Endothelial cell of umbilical vein (primary cell): ENCODE measurements around the gene TYRP1. TPM values are rescaled to one million over a fixed set of nuclear protein-coding genes. Genes with fewer than 3 reads are reported as not detected.

Source experiments
- BruUV-seq: library from RNA; stranded (reverse); fragments of 400-500 nt; replicated peaks from 2 replicates; lab custom pipeline; 2021; lab: Mats Ljungman, UMichigan
- CTCF ChIA-PET: fragments of 300-600, 350-600 bp; sonication (Branson Sonifier 250); formaldehyde crosslinking; loops from one replicate; lab custom pipeline; 2021; ENCODE audit warnings: antibody characterized with exemption, inconsistent platforms; lab: Charles Lee
- POLR2A ChIA-PET: fragments of 300-600, 350-600 bp; sonication (Branson Sonifier 250); formaldehyde crosslinking; loops from one replicate; lab custom pipeline; 2021; ENCODE audit warnings: antibody characterized with exemption, inconsistent platforms; lab: Charles Lee
- DNase-seq: peaks from one replicate; pipeline ENCODE4 v3.0.0-alpha.2; 2011; ENCODE audit warnings: low read depth, low spot score
- FAIRE-seq: peaks from 2 replicates; lab custom pipeline; 2011; peaks lifted over from hg19 to GRCh38; lab: Jason Lieb, UNC
- H2AFZ ChIP-seq: 2 replicates; pipeline ENCODE4 v1.6.0; 2012; ENCODE audit warnings: low read depth, low read length, control low read depth, inconsistent platforms
- H3K27ac ChIP-seq: 2 replicates; pipeline ENCODE4 v1.5.1; 2011; ENCODE audit warnings: low read depth, mild to moderate bottlenecking, control low read depth, low read length, moderate library complexity; ENCODE audit not compliant: insufficient read depth
- H3K27me3 ChIP-seq, 2 experiments: 2 replicates each; pipeline versions ENCODE4 v1.6.0 to v1.6.1; 2011; ENCODE audit warnings: low read length in 2 of 2, mixed read lengths in 1 of 2; ENCODE audit not compliant: control insufficient read depth in 2 of 2, insufficient read depth in 2 of 2
- H3K36me3 ChIP-seq, 2 experiments: 2 replicates in 1 of 2; 3 replicates in 1 of 2; pipeline ENCODE4 v1.5.1; 2011; ENCODE audit warnings: low read length in 2 of 2, mild to moderate bottlenecking in 1 of 2, moderate library complexity in 1 of 2; ENCODE audit not compliant: control insufficient read depth in 2 of 2, insufficient read depth in 2 of 2; ENCODE audit errors: extremely low read depth in 1 of 2
- H3K4me1 ChIP-seq: 3 replicates; pipeline ENCODE4 v1.5.1; 2011; ENCODE audit warnings: mild to moderate bottlenecking, low read length; ENCODE audit not compliant: control insufficient read depth, insufficient read depth; ENCODE audit errors: extremely low read depth
- H3K4me2 ChIP-seq: 2 replicates; pipeline ENCODE4 v1.6.1; 2011; ENCODE audit warnings: low read length, control low read depth, mixed read lengths; ENCODE audit not compliant: insufficient read depth
- H3K4me3 ChIP-seq, 3 experiments: fragments of 200-600 bp in 1 of 3; sonication (generic), shearing (Covaris generic) in 1 of 3; replicated peaks in 1 of 3; 2 replicates each; pipeline ENCODE4 v1.5.1; 2011 to 2016; ENCODE audit warnings: control low read depth in 3 of 3, low read length in 3 of 3, mild to moderate bottlenecking in 2 of 3, inconsistent platforms in 1 of 3, low read depth in 1 of 3, moderate library complexity in 1 of 3; ENCODE audit not compliant: insufficient read depth in 1 of 3
- H3K79me2 ChIP-seq: 2 replicates; pipeline ENCODE4 v1.6.0; 2012; ENCODE audit warnings: low read length, inconsistent platforms; ENCODE audit not compliant: control insufficient read depth, insufficient read depth
- H3K9ac ChIP-seq: replicated peaks from 2 replicates; pipeline ENCODE3; 2011; ENCODE audit warnings: low read length, control low read depth; ENCODE audit not compliant: insufficient read depth; ENCODE audit errors: extremely low read depth
- H3K9me1 ChIP-seq: replicated peaks from 3 replicates; pipeline ENCODE4 v1.6.0; 2011; ENCODE audit warnings: mild to moderate bottlenecking, low read length; ENCODE audit not compliant: control insufficient read depth, insufficient read depth; ENCODE audit errors: extremely low read depth
- H3K9me3 ChIP-seq: replicated peaks from 2 replicates; pipeline ENCODE4 v1.5.1; 2012; ENCODE audit warnings: low read length, inconsistent platforms; ENCODE audit not compliant: control insufficient read depth, insufficient read depth
- H4K20me1 ChIP-seq: replicated peaks from 2 replicates; pipeline ENCODE3; 2011; ENCODE audit warnings: mild to moderate bottlenecking, low read length; ENCODE audit not compliant: control insufficient read depth, insufficient read depth; ENCODE audit errors: extremely low read depth
- CTCF ChIP-seq, 2 donors: IDR thresholded peaks; 1 replicate in 1 of 2; 2 replicates in 1 of 2; pipeline ENCODE4 v1.5.1; 2011; ENCODE audit warnings: low read length in 2 of 2, mild to moderate bottlenecking in 2 of 2, moderate library complexity in 2 of 2, control low read depth in 1 of 2, inconsistent platforms in 1 of 2, low read depth in 1 of 2; ENCODE audit not compliant: insufficient read depth in 1 of 2; ENCODE audit errors: extremely low read depth in 1 of 2
- EZH2 ChIP-seq: IDR thresholded peaks from 2 replicates; pipeline ENCODE4 v1.6.1; 2012; ENCODE audit warnings: borderline replicate concordance, low read depth, mild to moderate bottlenecking, moderate library complexity, low read length, inconsistent platforms; ENCODE audit not compliant: severe bottlenecking
- FOS ChIP-seq: IDR thresholded peaks from 2 replicates; pipeline ENCODE4 v1.6.1; 2011; ENCODE audit warnings: mild to moderate bottlenecking, low read length, moderate library complexity, borderline replicate concordance; ENCODE audit not compliant: insufficient read depth
- GATA2 ChIP-seq: IDR thresholded peaks from 2 replicates; pipeline ENCODE4 v1.7.0; 2011; ENCODE audit warnings: low read depth, mild to moderate bottlenecking, moderate library complexity, mixed read lengths, low read length; ENCODE audit not compliant: insufficient read length, insufficient read depth
- JUN ChIP-seq: IDR thresholded peaks from 2 replicates; pipeline ENCODE4 v1.6.1; 2011; ENCODE audit warnings: borderline replicate concordance, low read depth; ENCODE audit not compliant: insufficient read length, insufficient read depth
- MAX ChIP-seq: IDR thresholded peaks from 2 replicates; pipeline ENCODE4 v1.6.1; 2011; ENCODE audit not compliant: insufficient read depth, insufficient read length
- MYC ChIP-seq: IDR thresholded peaks from one replicate; pipeline ENCODE4 v1.6.1; 2011; ENCODE audit warnings: mild to moderate bottlenecking, low read depth, low read length
- POLR2A ChIP-seq: IDR thresholded peaks from 2 replicates; pipeline ENCODE4 v1.6.1; 2012; ENCODE audit warnings: low read depth, mild to moderate bottlenecking, control low read depth, low read length
- POLR2AphosphoS5 ChIP-seq: IDR thresholded peaks from 2 replicates; pipeline ENCODE4 v1.6.1; 2012; ENCODE audit warnings: low read depth, mild to moderate bottlenecking, control low read depth, low read length, moderate library complexity; ENCODE audit not compliant: insufficient read depth
- dilution Hi-C: fragments of 300-500 bp; cut with MboI; formaldehyde crosslinking; loops from one replicate; pipeline ENCODE4 v1.15.0; 2019; ENCODE audit warnings: low sequenced_read_pairs; ENCODE audit not compliant: extremely low pct_ligation_motif_present
- intact Hi-C: fragments of 100-400 bp; cut with micrococcal nuclease; formaldehyde crosslinking; loops from one replicate; pipeline ENCODE4 v1.10.0; 2022
- polyA plus RNA-seq, 4 experiments: library from polyadenylated mRNA; depleted of rRNA in 3 of 4; stranded (reverse) in 3 of 4; unstranded in 1 of 4; fragments of >200 nt; gene quantifications; 2 replicates each; pipeline versions ENCODE4 v1.2.1 to v1.2.3, GENCODE V29; 2011 to 2012; ENCODE audit warnings: missing spikeins in 1 of 4
- total RNA-seq: library from RNA; stranded (reverse); gene quantifications from 2 replicates; pipeline ENCODE4 v1.2.3, GENCODE V29; 2021

The TYRP1 gene
- total and polyA plus RNA-seq, 2 donors (not counting 3 experiments of a cell fraction or from before 2014, with no cell fraction given), result 0.63 TPM; not detected in 1

- peaks cover 18% of the 10 kb centered on the region for H3K4me1 ChIP-seq
- no peaks in the 10 kb centered on the region for H3K79me2 ChIP-seq
- FAIRE-seq, result no peak
- H2AFZ ChIP-seq, result no peak overlapping the region
- H3K36me3 ChIP-seq, result no peaks in the 10 kb centered on the region
- no peak overlapping the region for H3K4me2 ChIP-seq
- CTCF ChIA-PET, result interaction anchor here (1.0 kb wide), 1 partner anchor 10 kb away, joined by 5 read pairs; no protein-coding TSS in a partner anchor
- no peaks in the 10 kb centered on the region for H3K9me1 ChIP-seq
- BruUV-seq, result no TSS peak
- dilution Hi-C loops (no loop called here), intact Hi-C loops (no loop called here)
- H3K9ac ChIP-seq, result no peak overlapping the region
- no peaks in the 10 kb centered on the region for H3K9me3 ChIP-seq
- no peak overlapping the region for H3K27ac ChIP-seq
- no peaks in the 10 kb centered on the region for H4K20me1 ChIP-seq
- TF ChIP-seq MAX (no peak), FOS (no peak), GATA2 (no peak), EZH2 (no peak), CTCF (IDR thresholded peaks at IDR 0.05; ENCODE audit: extremely low read depth in 1 of 2, insufficient read depth in 1 of 2, low read depth in 1 of 2, low read length in 2 of 2) (no peak), JUN (no peak), POLR2A (no peak), POLR2AphosphoS5 (no peak), MYC (no peak)
- POLR2A ChIA-PET, result no interaction called here
- H3K27me3 ChIP-seq, result no peaks in the 10 kb centered on the region
- H3K4me3 ChIP-seq, result no peak overlapping the region
- DNase-seq, result no peak
These were observed 19.3 kb downstream of the TYRP1 start for GRCh38 chr9:12712532-12712931.
